Fibroblast of upper back skin (primary cell): ENCODE results near the gene XPA.

ENCODE experiments used
- DNase-seq: peaks from one replicate; pipeline ENCODE4 v3.0.0-alpha.2; 2013

The XPA gene

GRCh38 chr9:97647996-97648395 is 49.1 kb downstream of the XPA start:
- DNase-seq, result no peak

GRCh38 chr9:97645720-97646119 is 51.4 kb downstream of the XPA start:
- no peak for DNase-seq

- no peak for DNase-seq
These were observed 56.8 kb downstream of the XPA start for GRCh38 chr9:97640325-97640724.

- no peak for DNase-seq
These were observed 58.5 kb downstream of the XPA start for GRCh38 chr9:97638666-97639065.

DNA sequence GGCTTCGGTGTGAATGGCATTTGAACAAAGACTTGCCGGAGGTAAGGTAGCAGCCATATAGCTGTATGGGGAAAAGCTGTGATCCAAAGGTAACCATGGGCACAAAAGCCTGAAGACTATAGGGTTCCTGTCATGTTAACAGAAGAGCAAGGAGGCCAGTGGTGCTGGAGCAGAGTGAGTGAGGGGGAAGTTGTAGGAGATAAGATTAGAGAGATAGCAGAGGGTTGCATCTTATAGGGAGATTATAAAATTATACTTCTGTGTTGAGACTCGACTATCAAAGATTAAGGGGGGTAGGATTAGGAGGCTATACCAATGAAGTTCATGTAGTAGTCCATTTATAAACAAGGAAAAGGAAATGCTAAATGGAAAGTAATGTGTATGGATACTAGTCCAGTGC is 60.2 kb downstream of the XPA start:
- DNase-seq, result no peak

DNA sequence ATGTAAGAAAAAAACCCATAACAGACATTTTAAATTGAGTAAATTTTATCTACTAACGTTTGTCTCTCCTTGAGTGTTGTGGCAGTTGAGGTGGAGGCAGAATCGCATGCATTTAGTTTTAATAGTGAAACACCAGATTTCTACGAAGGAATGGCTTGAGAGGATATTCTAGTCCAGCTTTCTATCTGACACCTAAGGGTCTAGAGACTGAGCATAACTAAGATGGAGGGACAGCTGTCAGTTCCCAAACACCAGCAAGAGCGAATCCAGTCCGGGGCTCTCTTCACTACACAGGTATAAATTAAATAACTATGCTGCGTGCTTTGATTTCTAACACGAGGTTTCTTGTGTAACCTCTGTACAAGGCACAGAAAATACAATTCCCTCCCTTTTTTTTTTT is 62.1 kb downstream of the XPA start:
- DNase-seq, result no peak

DNA sequence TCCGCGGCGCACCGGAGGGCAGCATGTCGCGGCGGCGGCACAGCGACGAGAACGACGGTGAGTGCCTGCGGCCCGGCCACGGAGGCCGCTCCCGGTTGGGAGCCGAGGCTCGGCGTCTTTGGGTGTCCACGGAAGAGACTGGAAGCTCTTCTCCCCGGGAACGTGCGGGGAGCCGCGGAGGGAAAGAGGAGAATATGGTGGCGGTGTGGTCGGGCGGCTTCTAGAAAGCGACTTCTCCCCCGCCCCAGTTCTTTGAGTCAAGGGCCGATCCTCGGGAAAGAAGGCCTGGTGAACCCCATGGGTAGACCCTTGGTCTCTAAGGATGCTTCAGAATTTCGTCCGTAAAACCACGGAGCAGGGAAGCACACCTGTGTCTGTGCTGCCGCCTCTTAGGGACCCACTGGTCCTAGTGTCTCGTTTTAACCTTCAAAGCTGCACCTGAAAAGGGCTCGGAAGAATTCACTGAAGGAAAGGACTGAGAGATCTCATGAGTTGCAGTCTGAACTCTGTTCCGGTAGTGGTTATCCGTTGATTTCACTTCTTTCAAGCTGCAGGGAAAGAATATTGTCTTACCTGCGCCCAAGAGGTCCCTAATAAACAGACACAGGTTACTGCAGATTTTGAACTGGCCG is 63.2 kb downstream of the XPA start:
- no peak for DNase-seq

GRCh38 chr9:97632985-97633858 is 63.9 kb downstream of the XPA start, which contains the start of the genes NCBP1 and TSTD2:
TSS of gene NCBP1 (plus strand) at chr9:97633821. CDS start at chr9:97633882, 61 bp downstream.
TSS of gene TSTD2 (minus strand) at chr9:97633368. CDS start at chr9:97627562, 5,806 bp downstream.
- peak; percentile 98 for DNase-seq

DNA sequence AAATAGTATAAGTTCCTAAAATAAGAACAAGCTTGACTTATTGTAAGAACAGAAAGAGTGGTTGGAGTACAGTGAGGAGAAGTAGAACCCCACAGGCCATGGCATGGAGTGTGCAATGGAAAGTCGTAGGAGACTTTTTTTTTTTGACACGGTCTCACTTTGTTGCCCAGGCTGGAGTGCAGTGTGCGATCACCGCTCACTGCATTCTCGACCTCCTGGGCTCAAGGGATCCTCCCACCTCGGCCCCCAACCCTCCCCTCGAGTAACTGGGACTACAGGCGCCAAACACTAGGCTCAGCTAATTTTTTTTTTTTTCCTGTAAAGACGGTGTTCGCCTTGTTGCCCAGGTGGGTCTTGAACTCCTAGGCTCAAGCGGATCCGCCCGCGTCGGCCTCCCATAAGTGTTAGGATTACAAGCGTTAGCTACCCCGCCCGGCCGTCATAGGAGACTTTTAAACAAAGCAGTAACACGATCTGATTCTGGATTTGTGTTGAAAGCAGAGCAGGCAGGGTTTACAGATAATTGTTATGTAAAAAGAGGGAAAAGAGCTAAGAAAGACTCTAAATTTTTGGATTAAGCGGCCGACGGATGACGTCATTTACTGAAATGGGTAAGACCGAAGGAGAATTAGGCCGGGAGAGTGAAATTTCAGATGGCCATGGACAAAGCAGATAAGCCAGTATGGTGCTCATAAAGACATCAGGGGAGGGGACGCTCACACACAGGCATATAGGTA is 64.7 kb downstream of the XPA start:
- DNase-seq, result peak; percentile 77

DNA sequence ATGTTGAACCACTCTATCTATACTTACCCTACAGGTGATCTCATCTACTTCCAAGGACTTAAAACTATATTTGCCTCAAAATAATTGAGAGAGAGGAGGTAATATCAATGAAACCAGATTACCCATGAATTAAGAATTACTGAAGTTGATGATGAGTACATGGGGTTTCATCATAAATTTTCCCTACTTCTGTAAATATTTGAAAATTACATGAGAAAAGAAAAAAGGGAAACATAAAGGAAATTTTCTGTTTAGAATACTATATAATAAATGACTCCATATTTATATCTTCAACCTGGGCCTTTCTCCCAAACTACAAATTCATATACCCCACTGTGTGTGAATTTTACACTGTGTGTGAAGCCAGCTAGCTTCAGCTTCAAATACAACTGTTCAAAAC is 66.5 kb downstream of the XPA start:
- no peak for DNase-seq

DNA sequence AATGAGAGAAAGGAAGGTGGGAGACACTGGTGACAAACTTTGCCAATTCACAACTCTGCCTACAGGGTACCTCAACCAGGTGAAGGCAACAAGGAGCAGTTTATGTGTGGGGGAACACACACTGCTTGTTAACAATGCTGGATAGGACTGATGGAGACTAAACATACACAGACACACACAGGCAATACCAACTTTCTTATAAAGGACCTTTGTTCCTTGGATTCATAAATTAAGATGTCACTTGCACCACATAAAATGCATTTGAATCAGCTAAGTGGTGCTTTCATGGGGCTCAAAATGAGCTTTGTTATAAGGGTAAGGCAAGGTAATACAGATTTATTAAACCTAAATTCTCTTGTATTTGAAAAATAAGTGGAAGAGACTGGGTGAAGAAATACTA is 68.0 kb downstream of the XPA start:
- no peak for DNase-seq

DNA sequence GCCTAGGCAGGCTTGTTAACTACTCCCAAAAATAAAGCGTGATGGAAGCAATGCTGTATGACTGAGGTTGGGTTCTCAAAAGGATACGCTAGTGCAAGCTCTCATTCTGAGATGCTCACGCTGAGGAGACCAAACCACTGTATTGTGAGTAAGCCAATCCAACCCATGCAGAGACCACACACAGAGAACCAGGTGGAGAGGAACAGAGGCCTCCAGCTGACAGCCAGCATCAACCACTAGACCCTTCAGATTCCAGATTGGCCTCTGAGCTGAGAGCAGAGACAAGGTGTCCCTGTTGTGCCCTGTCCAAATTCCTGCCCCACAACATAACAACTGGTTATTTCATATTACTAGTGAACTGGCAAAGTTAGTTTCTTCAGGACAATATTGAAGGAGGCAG is 68.5 kb downstream of the XPA start:
- DNase-seq, result no peak

DNA sequence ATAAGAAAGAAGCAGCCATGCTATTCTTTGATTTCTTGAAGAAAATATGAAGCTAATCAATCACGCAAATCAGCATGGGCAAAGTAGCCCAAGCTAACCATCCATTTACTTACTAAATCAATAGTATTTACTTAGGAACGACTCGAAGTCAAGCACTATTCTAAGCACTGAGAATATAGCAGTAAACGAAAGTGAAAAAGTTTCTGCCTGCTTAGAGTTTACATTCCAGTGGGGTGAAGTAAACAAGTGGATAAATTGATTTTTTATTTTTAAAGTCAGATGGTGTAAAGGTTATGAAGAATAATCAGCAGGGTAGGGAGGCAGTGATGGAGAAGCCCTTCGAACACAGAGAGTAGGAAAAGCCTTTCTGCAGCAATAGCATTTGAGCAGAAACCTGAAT is 69.5 kb downstream of the XPA start:
- no peak for DNase-seq

DNA sequence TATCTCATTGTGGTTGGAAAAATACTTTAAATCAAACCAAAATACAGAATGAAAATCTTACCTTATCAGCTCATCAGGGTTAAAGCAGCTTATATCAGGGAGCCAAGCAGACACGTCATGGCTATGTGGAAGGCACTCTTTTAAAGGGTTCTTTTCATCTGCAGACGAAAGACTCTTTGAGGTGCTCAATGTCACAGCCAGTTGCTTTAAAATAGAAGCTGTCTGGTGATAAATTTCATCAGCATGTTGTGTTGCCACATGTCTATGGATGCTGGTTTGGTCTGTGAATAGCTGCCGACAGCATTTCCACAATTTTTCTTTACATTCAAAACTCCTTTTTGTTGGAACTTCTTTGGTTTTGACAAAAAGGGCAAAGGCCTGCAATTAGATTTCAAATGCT is 71.5 kb downstream of the XPA start:
- no peak for DNase-seq
